ENCODE measurements around the gene UQCRH.
"Not testable (repeated sequence)": the region's sequence is repeated elsewhere in the genome, so short reads cannot be mapped to it uniquely, and the experiment has no call there.

UQCRH gene

DNA sequence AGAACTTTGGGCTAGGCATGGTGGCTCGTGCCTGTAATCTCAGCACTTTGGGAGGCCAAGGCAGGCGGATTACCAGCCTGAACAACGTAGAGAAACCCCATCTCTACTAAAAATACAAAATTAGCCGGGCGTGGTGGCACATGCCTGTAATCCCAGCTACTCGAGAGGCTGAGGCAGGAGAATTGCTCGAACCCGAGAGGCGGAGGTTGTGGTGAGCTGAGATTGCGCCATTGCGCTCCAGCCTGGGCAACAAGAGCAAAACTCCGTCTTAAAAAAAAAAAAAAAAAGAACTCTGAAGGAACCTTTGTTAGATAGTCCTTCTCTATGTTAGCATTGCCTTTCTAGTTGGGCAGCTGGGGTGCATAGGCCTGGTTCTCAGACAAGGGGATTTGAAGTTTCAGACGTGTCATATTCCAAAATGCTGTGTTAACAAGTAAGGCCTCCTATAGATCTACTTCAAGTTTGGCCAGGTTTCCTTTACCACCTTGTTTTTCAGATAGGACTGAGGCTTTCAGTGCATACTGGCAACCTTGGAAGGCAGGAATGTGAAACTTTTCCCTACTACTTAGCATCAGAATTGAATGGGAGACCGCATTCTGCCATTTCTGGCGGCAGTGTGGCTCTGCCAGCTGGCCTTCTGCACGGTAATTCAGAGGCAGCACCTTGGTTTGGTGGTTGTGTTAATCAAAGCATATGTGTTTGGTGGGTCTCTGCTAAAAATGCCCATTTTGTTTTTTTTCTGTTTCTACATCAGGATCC is 6.1 kb downstream of the UQCRH start:
- Mint-ChIP-seq H3K9me3 (no peaks in the 10 kb centered on the region), H3K4me3 (no peak overlapping the region), H3K4me1 (peaks cover 32% of the 10 kb centered on the region), H3K36me3 (ENCODE audit: low read depth) (peaks cover 55% of the 10 kb centered on the region), H3K27ac (no peak overlapping the region), H3K27me3 (no peaks in the 10 kb centered on the region)
- DNase-seq (no peak), ATAC-seq (no peak)

DNA sequence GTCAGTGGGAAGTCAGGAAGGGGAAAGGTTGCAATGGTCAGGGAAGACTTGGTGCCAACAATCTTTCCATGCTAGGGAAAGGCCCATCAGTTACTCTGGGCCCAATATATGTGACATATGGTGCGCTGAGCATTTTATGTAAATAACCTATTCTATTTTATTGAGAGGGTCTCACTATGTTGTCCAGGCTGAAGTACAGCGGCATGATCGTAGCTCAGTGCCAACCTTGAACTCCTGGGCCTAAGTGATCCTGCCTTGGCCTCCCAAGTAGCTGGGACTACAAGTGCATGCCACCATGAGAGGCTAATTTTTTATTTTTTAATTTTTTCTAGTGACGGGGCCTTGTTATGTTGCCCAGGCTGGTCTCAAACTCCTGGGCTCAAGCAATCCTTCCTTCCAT is 6.8 kb downstream of the UQCRH start:
- Mint-ChIP-seq H3K27me3 (no peaks in the 10 kb centered on the region), H3K4me3 (no peak overlapping the region), H3K27ac (no peak overlapping the region), H3K36me3 (ENCODE audit: low read depth) (peaks cover 57% of the 10 kb centered on the region), H3K9me3 (no peaks in the 10 kb centered on the region), H3K4me1 (peaks cover 25% of the 10 kb centered on the region)
- no peak for DNase-seq
- no peak for ATAC-seq

DNA sequence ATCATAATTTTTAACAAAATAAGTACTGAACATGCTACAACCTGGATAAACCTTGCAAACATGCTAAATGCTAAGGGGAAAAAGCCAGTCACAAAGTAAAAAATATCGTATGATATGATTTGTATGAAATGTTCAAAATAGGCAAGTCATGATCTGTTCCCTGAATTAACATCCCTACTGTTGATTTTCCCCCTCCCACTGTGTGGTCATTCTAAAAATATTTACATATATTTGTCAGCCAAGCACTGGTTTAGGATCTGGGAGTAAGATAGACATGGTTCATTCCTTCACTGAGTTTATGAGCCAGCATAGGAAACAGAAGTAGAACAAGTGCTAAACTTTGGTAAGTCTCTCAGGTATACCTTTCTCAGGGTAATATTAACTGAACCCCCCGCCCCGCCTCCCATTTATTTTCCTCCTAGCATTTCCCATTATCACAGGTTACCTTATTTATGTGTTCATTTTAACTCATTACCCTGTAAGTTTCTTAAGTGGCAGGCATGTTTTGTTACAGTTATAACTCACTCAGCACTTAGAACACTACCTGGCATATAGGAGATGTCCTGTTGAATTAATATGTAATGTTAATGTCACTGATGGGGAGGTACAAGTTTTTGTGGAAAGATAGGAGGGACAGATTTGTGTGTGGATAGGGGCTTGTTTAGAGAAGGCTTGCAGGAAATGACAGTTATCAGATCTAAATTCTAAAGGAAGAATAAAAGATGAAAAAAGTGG is 12.3 kb downstream of the UQCRH start:
- Mint-ChIP-seq H3K4me1 (no peaks in the 10 kb centered on the region), H3K4me3 (no peak overlapping the region), H3K36me3 (ENCODE audit: low read depth) (peaks cover 38% of the 10 kb centered on the region), H3K27ac (peak overlapping the region; percentile 0), H3K9me3 (no peaks in the 10 kb centered on the region), H3K27me3 (no peaks in the 10 kb centered on the region)
- DNase-seq (no peak), ATAC-seq (no peak)

DNA sequence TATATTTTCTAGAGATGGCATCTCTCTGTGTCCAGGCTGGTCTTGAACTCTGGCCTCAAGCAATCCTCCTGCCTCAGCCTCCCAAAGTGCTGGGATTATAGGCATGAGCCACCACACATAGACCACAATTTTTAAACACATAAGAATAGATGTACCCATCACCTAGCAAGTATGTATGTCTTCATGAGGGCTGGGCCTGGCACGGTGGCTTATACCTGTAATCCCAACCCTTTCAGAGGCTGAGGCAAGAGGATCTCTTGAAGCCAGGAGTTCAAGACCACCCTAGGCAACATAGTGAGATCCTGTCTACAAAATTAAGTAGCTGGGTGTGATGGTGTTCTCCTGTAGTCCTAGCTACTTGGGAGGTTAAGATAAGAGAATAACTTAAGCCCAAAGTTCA is 13.8 kb downstream of the UQCRH start:
- H3K4me1 Mint-ChIP-seq: no peaks in the 10 kb centered on the region
- H3K36me3 Mint-ChIP-seq (ENCODE audit: low read depth): peaks cover 32% of the 10 kb centered on the region
- no peak overlapping the region for H3K27ac Mint-ChIP-seq
- no peaks in the 10 kb centered on the region for H3K27me3 Mint-ChIP-seq
- no peak overlapping the region for H3K4me3 Mint-ChIP-seq
- no peak for ATAC-seq
- DNase-seq: no peak
- no peaks in the 10 kb centered on the region for H3K9me3 Mint-ChIP-seq

DNA sequence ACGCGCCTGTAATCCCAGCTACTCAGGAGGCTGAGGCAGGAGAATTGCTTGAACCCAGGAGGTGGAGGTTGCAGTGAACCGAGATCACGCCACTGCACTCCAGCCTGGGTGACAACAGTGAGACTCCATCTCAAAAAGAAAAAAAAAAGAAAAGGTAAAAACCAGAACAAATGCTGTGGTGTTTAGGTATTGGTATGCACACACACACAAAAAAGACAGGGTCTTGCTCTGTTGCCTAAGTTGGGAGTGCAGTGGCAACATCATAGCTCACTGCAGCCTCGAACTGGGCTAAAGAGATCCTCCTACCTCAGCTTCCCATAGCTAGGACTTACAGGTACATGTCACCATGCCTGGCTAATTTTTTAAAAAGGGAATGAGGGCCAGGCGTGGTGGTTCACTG is 15.8 kb downstream of the UQCRH start:
- not testable (repeated sequence) for H3K9me3 Mint-ChIP-seq, H3K4me1 Mint-ChIP-seq, DNase-seq, H3K27ac Mint-ChIP-seq, ATAC-seq, H3K4me3 Mint-ChIP-seq, H3K27me3 Mint-ChIP-seq
- peaks cover 20% of the 10 kb centered on the region for H3K36me3 Mint-ChIP-seq (ENCODE audit: low read depth)

DNA sequence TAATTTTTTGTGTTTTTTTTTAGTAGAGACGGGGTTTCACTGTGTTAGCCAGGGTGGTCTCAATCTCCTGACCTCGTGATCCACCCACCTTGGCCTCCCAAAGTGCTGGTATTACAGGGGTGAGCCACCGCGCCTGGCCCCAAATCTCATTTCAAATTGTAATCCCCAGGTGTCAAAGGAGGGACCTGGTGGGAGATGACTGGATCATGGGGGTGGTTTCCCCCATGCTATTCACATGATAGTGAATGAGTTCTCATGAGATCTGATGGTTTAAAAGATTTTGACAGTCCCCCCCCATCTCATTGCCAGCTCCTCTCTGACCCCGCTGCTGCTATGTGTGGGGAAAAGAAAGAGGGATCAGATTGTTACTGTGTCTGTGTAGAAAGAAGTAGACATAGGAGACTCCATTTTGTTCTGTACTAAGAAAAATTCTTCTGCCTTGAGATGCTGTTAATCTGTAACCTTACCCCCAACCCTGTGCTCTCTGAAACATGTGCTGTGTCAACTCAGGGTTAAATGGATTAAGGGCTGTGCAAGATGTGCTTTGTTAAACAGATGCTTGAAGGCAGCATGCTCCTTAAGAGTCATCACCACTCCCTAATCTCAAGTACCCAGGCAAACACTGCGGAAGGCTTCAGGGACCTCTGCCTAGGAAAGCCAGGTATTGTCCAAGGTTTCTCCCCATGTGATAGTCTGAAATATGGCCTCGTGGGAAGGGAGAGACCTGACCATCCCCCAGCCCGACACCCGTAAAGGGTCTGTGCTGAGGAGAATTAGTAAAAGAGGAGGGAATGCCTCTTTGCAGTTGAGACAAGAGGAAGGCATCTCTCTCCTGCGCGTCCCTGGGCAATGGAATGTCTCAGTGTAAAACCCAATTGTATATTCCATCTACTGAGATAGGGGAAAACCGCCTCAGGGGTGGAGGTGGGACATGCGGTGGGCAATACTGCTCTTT is 16.7 kb downstream of the UQCRH start:
- H3K27me3 Mint-ChIP-seq, H3K4me1 Mint-ChIP-seq, H3K4me3 Mint-ChIP-seq, DNase-seq, H3K9me3 Mint-ChIP-seq, H3K27ac Mint-ChIP-seq, ATAC-seq: not testable (repeated sequence)
- peaks cover 12% of the 10 kb centered on the region for H3K36me3 Mint-ChIP-seq (ENCODE audit: low read depth)

DNA sequence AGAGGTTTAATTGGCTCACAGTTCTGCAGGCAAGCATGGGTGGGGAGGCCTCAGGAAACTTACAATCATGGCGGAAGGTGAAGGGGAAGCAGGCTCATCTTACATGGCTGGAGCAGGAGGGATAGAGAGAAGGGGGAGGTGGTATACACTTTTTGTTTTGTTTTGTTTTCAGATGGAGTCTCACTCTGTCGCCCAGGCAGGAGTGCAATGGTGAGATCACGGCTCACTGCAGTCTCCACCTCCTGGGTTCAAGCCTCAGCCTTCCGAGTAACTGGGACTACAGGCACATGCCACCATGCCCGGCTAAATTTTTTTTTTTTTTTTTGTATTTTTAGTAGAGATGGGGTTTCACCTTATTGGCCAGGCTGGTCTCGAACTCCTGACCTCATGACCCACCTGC is 18.7 kb downstream of the UQCRH start:
- not testable (repeated sequence) for H3K27ac Mint-ChIP-seq; H3K36me3 Mint-ChIP-seq (ENCODE audit: low read depth); H3K4me3 Mint-ChIP-seq; DNase-seq; ATAC-seq; H3K27me3 Mint-ChIP-seq; H3K9me3 Mint-ChIP-seq; H3K4me1 Mint-ChIP-seq

DNA sequence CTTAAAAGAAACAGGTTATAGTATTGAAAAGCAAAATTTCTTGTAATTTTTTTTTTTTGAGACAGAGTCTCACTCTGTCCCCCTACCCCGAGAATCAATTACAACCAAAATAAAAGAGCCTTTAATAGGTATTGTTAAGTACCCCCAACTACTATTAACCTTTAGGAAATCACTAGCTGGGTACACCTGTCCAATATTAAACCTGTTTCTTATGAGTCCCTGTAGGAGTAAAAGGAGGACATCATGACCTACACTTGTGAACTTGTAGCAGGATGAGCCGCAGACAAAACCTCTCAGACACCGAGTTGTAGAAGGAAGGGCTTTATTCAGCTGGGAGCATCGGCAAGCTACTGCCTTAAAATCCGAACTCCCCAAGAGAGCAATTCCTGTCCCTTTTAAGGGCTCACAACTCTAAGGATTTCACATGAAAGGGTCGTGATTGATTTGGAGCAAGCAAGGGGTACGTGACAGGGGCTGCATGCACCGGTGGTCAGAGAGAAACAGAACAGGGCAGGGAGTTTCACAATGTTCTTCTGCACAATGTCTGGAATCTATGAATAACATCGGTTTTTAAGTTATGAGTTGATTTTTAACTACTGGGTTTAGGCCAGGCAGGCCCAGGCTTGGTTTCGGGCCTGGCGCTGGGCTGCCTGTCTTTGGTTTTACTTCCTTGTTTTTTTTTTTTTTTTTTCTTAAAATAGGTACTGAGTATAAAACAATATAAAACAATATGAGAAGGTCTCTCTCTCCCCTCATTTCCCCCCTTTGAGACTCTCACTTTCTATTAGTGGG is 22.0 kb downstream of the UQCRH start:
- H3K4me1 Mint-ChIP-seq; H3K27ac Mint-ChIP-seq; H3K27me3 Mint-ChIP-seq; H3K4me3 Mint-ChIP-seq; DNase-seq; ATAC-seq; H3K9me3 Mint-ChIP-seq; H3K36me3 Mint-ChIP-seq (ENCODE audit: low read depth): not testable (repeated sequence)

DNA sequence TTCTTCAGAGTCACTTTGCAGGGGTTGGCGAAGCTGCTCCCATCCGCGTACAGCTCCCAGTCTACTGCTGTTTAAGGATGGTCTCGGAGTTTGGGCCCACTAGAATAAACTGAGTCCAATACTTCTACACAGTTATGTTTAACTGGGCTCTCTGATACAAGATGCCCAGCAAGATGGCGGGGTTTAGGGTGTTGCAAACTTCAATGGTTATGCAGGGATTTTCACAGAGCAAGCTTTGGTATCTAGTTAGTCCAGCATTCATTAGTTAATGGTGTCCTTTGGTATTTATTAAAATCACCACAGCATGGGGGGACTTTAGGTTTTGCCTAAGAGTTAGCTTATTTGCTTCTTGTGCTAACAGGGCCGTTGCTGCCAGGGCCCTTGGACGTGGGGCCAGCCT is 24.7 kb downstream of the UQCRH start:
- not testable (repeated sequence) for H3K4me3 Mint-ChIP-seq; DNase-seq; H3K4me1 Mint-ChIP-seq; ATAC-seq; H3K36me3 Mint-ChIP-seq (ENCODE audit: low read depth); H3K9me3 Mint-ChIP-seq; H3K27ac Mint-ChIP-seq; H3K27me3 Mint-ChIP-seq

DNA sequence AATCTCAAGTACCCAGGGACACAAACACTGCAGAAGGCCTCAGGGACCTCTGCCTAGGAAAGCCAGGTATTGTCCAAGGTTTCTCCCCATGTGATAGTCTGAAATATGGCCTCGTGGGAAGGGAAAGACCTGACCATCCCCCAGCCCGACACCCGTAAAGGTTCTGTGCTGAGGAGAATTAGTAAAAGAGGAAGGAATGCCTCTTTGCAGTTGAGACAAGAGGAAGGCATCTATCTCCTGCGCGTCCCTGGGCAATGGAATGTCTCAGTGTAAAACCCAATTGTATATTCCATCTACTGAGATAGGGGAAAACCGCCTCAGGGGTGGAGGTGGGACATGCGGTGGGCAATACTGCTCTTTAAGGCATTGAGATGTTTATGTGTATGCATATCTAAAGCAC is 26.3 kb downstream of the UQCRH start:
- H3K27me3 Mint-ChIP-seq; H3K27ac Mint-ChIP-seq; H3K9me3 Mint-ChIP-seq; H3K4me1 Mint-ChIP-seq; H3K4me3 Mint-ChIP-seq; DNase-seq; H3K36me3 Mint-ChIP-seq (ENCODE audit: low read depth); ATAC-seq: not testable (repeated sequence)

DNA sequence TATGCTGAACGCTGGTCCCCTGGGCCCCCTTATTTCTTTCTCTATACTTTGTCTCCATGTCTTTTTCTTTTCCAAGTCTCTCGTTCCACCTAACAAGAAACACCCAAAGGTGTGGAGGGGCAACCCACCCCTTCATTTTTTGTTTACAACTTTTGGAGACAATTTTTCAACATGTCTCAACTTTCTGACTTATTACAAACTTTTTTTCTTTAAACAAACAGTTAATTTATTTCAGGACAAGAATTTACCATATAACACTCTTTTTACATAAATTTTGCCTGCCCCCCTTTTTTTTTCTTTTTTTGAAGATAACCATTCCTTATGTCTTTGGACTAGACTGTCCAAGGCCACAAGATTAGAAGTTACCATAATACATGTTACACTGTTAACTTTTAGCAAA is 26.9 kb downstream of the UQCRH start:
- not testable (repeated sequence) for H3K9me3 Mint-ChIP-seq; H3K4me1 Mint-ChIP-seq; H3K4me3 Mint-ChIP-seq; DNase-seq; H3K36me3 Mint-ChIP-seq (ENCODE audit: low read depth); H3K27ac Mint-ChIP-seq; ATAC-seq; H3K27me3 Mint-ChIP-seq

DNA sequence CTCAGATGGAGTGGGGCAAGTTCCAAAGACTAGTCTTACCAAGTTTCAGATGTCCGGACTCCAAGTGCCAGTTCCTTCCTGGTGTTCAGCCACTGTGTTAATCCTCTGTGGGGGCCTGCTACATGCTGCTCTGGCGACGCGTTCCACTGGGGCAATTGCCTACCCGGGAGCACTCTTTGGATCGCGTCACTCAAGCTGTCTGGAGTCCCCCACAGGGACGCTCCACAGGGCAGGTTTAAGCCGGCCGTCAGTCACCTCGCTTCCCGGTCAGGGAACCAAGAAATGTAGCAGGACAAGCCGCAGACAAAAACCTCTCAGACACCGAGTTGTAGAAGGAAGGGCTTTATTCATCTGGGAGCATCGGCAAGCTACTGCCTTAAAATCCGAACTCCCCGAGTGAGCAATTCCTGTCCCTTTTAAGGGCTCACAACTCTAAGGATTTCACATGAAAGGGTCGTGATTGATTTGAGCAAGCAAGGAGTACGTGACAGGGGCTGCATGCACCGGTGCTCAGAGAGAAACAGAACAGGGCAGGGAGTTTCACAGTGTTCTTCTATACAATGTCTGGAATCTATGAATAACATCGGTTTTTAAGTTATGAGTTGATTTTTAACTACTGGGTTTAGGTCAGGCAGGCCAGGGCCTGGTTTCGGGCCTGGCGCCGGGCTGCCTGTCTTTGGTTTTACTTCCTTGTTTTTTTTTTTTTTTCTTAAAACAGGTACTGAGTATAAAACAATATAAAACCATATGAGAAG is 28.5 kb downstream of the UQCRH start:
- not testable (repeated sequence) for DNase-seq; ATAC-seq; H3K4me3 Mint-ChIP-seq; H3K4me1 Mint-ChIP-seq; H3K9me3 Mint-ChIP-seq; H3K27ac Mint-ChIP-seq; H3K36me3 Mint-ChIP-seq (ENCODE audit: low read depth); H3K27me3 Mint-ChIP-seq

DNA sequence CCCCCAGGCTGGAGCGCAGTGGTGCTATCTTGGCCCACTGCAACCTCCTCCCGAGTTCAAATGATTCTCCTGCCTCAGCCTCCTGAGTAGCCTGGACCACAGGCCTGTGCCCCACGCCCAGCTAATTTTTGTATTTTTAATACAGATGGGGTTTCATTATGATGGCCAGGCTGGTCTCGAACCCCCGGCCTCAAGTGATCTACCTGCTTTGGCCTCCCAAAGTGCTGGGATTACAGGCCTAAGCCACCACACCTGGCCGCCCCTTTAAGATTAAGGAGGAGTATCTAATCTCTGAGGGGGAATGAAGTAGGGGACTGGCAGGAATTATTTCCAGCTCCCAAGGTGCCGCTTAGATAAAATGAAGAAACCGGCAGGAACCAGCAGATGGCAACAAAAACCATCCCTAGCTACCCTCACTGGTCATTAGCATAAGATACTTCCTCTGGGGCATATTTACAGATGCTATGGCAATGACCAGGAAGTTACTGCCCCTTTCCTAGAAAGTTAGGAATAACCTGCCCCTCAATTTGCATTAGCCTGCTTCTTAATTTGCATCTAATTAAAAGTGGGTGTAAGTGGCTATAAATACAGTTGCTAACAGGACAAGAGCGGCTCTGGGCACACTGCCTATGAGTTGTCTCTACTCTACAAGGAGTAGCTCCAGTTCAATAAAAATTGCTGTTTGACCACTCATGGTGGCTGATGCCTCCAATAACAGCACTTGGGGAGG is 30.0 kb downstream of the UQCRH start:
- ATAC-seq: no peak
- DNase-seq: no peak
- Mint-ChIP-seq H3K27me3 (no peaks in the 10 kb centered on the region), H3K27ac (no peak overlapping the region), H3K9me3 (no peaks in the 10 kb centered on the region), H3K4me1 (no peaks in the 10 kb centered on the region), H3K4me3 (no peak overlapping the region), H3K36me3 (ENCODE audit: low read depth) (no peaks in the 10 kb centered on the region)
